ENCODE results near the gene WWOX. TPM values are rescaled to one million over a fixed set of nuclear protein-coding genes. Genes with fewer than 3 reads are reported as not detected.

WWOX gene
- total RNA-seq, 1 donor from 2014 or later: 7.3 TPM

DNA sequence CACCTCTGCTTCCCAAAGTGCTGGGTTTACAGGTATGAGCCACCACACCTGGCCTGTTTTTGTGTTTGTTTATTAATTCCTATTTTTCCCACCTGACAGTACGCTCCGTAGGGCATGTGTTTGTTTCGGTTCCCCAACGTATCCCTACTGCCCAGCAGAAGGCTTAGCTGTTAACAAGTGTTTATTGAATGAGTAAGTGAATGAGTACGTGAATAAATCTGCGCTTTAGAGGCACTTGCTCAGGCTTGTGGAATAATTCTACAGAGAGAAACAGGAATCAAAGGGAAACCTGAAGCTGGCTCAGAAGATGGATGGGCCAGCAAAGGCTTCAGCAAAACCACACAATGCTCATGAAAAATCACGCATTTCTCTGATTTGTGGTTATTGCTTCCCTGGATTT is 853.2 kb downstream of the WWOX start:
- FAIRE-seq (no peak), DNase-seq (ENCODE audit: low read depth) (no peak)
- Mint-ChIP-seq H3K27me3 (ENCODE audit: low read depth, unreplicated experiment) (peaks cover 15% of the 10 kb centered on the region), H3K4me1 (ENCODE audit: low read depth, unreplicated experiment) (no peaks in the 10 kb centered on the region), H3K27ac (ENCODE audit: unreplicated experiment) (no peak overlapping the region), H3K4me3 (ENCODE audit: unreplicated experiment) (no peak overlapping the region), H3K9me3 (ENCODE audit: unreplicated experiment) (peaks cover 4% of the 10 kb centered on the region), H3K36me3 (ENCODE audit: low read depth, unreplicated experiment) (no peaks in the 10 kb centered on the region)
- Histone ChIP-seq H3K4me3 (ENCODE audit: insufficient read depth, low read depth, low read length) (no peak overlapping the region), H3K36me3 (ENCODE audit: insufficient read depth, low read length) (no peaks in the 10 kb centered on the region), H2AFZ (ENCODE audit: low read depth, low read length) (no peak overlapping the region), H3K4me1 (ENCODE audit: insufficient read depth, low read length) (no peaks in the 10 kb centered on the region), H3K4me2 (ENCODE audit: low read length) (no peak overlapping the region), H3K9me3 (ENCODE audit: insufficient read depth, low read depth, low read length) (peaks cover 7% of the 10 kb centered on the region), H3K27ac (ENCODE audit: low read depth, low read length) (no peak overlapping the region), H3K27me3 (ENCODE audit: insufficient read depth, low read length) (no peaks in the 10 kb centered on the region), H3K9ac (ENCODE audit: low read length) (no peak overlapping the region), H3K79me2 (ENCODE audit: insufficient read depth, low read length) (no peaks in the 10 kb centered on the region), H4K20me1 (ENCODE audit: insufficient read depth, low read length) (no peaks in the 10 kb centered on the region)
- TF ChIP-seq, protein P1, sequence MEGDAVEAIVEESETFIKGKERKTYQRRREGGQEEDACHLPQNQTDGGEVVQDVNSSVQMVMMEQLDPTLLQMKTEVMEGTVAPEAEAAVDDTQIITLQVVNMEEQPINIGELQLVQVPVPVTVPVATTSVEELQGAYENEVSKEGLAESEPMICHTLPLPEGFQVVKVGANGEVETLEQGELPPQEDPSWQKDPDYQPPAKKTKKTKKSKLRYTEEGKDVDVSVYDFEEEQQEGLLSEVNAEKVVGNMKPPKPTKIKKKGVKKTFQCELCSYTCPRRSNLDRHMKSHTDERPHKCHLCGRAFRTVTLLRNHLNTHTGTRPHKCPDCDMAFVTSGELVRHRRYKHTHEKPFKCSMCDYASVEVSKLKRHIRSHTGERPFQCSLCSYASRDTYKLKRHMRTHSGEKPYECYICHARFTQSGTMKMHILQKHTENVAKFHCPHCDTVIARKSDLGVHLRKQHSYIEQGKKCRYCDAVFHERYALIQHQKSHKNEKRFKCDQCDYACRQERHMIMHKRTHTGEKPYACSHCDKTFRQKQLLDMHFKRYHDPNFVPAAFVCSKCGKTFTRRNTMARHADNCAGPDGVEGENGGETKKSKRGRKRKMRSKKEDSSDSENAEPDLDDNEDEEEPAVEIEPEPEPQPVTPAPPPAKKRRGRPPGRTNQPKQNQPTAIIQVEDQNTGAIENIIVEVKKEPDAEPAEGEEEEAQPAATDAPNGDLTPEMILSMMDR (IDR thresholded peaks at IDR 0.05; ENCODE audit: insufficient read depth, low read depth, low read length): no peak
- no peak for TF ChIP-seq EZH2 (IDR thresholded peaks at IDR 0.05; ENCODE audit: insufficient read depth, low read length)

DNA sequence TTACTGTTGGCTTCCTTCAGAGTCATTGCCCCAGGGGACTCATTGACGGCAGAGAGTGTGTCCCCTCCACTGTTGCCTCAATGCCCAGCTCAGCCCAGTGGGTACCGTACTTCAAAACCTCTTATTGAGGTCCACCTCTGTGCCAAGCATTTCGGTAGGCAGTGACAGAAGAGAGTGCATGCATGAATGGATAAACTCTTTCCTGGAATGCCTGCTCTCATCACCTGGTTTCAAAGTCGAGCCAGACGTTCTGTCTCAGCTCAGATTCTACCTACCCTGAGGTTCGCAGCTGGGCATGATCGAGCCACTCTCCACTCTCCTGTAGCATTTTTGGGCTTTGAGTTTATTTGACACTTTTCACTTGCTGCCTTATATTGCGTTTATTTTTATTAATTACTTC is 854.1 kb downstream of the WWOX start:
- H3K9me3 Mint-ChIP-seq (ENCODE audit: unreplicated experiment): peaks cover 3% of the 10 kb centered on the region
- H3K9ac ChIP-seq (ENCODE audit: low read length): no peak overlapping the region
- no peaks in the 10 kb centered on the region for H3K4me1 ChIP-seq (ENCODE audit: insufficient read depth, low read length)
- TF ChIP-seq, protein P1 (IDR thresholded peaks at IDR 0.05; ENCODE audit: insufficient read depth, low read depth, low read length): no peak
- TF ChIP-seq EZH2 (IDR thresholded peaks at IDR 0.05; ENCODE audit: insufficient read depth, low read length): no peak
- no peak overlapping the region for H3K27ac ChIP-seq (ENCODE audit: low read depth, low read length)
- no peak overlapping the region for H3K27ac Mint-ChIP-seq (ENCODE audit: unreplicated experiment)
- peaks cover 5% of the 10 kb centered on the region for H3K9me3 ChIP-seq (ENCODE audit: insufficient read depth, low read depth, low read length)
- no peaks in the 10 kb centered on the region for H3K36me3 ChIP-seq (ENCODE audit: insufficient read depth, low read length)
- no peaks in the 10 kb centered on the region for H4K20me1 ChIP-seq (ENCODE audit: insufficient read depth, low read length)
- H3K4me1 Mint-ChIP-seq (ENCODE audit: low read depth, unreplicated experiment): no peaks in the 10 kb centered on the region
- H3K27me3 ChIP-seq (ENCODE audit: insufficient read depth, low read length): no peaks in the 10 kb centered on the region
- H3K4me3 ChIP-seq (ENCODE audit: insufficient read depth, low read depth, low read length): no peak overlapping the region
- no peak overlapping the region for H2AFZ ChIP-seq (ENCODE audit: low read depth, low read length)
- no peak for DNase-seq (ENCODE audit: low read depth)
- no peak overlapping the region for H3K4me3 Mint-ChIP-seq (ENCODE audit: unreplicated experiment)
- no peak for FAIRE-seq
- H3K27me3 Mint-ChIP-seq (ENCODE audit: low read depth, unreplicated experiment): peaks cover 8% of the 10 kb centered on the region
- no peaks in the 10 kb centered on the region for H3K36me3 Mint-ChIP-seq (ENCODE audit: low read depth, unreplicated experiment)
- no peak overlapping the region for H3K4me2 ChIP-seq (ENCODE audit: low read length)
- H3K79me2 ChIP-seq (ENCODE audit: insufficient read depth, low read length): no peaks in the 10 kb centered on the region

DNA sequence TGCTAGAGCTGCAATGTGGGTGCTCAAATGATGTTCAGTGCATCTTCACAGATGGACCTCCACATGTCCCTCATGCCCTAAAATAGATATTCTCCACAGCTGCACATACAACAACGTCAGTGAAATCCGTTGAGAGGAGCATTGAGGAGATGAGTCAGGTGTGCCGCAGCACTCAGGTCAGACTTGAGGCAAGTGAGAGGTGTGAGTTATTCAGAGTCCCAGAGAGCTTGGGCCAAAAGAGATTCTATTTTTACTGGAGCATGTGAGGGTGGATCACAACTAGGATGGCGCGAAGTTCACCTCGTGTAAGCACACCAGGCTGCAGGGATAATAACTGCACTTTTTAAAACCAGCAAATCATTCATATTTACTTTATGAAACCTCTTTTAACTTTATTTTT is 855.8 kb downstream of the WWOX start:
- H3K9ac ChIP-seq (ENCODE audit: low read length): no peak overlapping the region
- Mint-ChIP-seq H3K36me3 (ENCODE audit: low read depth, unreplicated experiment) (no peaks in the 10 kb centered on the region), H3K4me3 (ENCODE audit: unreplicated experiment) (no peak overlapping the region), H3K27ac (ENCODE audit: unreplicated experiment) (no peak overlapping the region), H3K9me3 (ENCODE audit: unreplicated experiment) (peaks cover 1% of the 10 kb centered on the region), H3K4me1 (ENCODE audit: low read depth, unreplicated experiment) (no peaks in the 10 kb centered on the region), H3K27me3 (ENCODE audit: low read depth, unreplicated experiment) (peaks cover 4% of the 10 kb centered on the region)
- H3K4me1 ChIP-seq (ENCODE audit: insufficient read depth, low read length): no peaks in the 10 kb centered on the region
- H3K27me3 ChIP-seq (ENCODE audit: insufficient read depth, low read length): no peaks in the 10 kb centered on the region
- no peak for FAIRE-seq
- no peaks in the 10 kb centered on the region for H4K20me1 ChIP-seq (ENCODE audit: insufficient read depth, low read length)
- H3K79me2 ChIP-seq (ENCODE audit: insufficient read depth, low read length): no peaks in the 10 kb centered on the region
- no peak overlapping the region for H2AFZ ChIP-seq (ENCODE audit: low read depth, low read length)
- H3K27ac ChIP-seq (ENCODE audit: low read depth, low read length): no peak overlapping the region
- no peak overlapping the region for H3K4me3 ChIP-seq (ENCODE audit: insufficient read depth, low read depth, low read length)
- no peak for DNase-seq (ENCODE audit: low read depth)
- H3K4me2 ChIP-seq (ENCODE audit: low read length): no peak overlapping the region
- H3K36me3 ChIP-seq (ENCODE audit: insufficient read depth, low read length): no peaks in the 10 kb centered on the region
- TF ChIP-seq EZH2 (IDR thresholded peaks at IDR 0.05; ENCODE audit: insufficient read depth, low read length): no peak
- TF ChIP-seq, protein P1 (IDR thresholded peaks at IDR 0.05; ENCODE audit: insufficient read depth, low read depth, low read length): no peak
- H3K9me3 ChIP-seq (ENCODE audit: insufficient read depth, low read depth, low read length): peaks cover 3% of the 10 kb centered on the region
